H1 (cell line): ENCODE measurements around the gene CLIP3. TPM values are rescaled to one million over a fixed set of nuclear protein-coding genes. Genes with fewer than 3 reads are reported as not detected.
"Not testable (repeated sequence)": the region's sequence is repeated elsewhere in the genome, so short reads cannot be mapped to it uniquely, and the experiment has no call there.

Source experiments
- CTCF ChIA-PET: fragments of 300-600 bp; sonication (Branson Sonifier 250); formaldehyde crosslinking; loops from one replicate; lab custom pipeline; 2021; ENCODE audit not compliant: partially characterized antibody; lab: Charles Lee
- POLR2A ChIA-PET: fragments of 300-600 bp; sonication (Branson Sonifier 250); formaldehyde crosslinking; loops from one replicate; lab custom pipeline; 2021; ENCODE audit warnings: inconsistent platforms; ENCODE audit not compliant: partially characterized antibody; lab: Charles Lee
- DNase-seq, 2 experiments: peaks; one replicate each; pipeline versions ENCODE4 v3.0.0 to v3.0.0-alpha.2; 2010 to 2022; ENCODE audit warnings: low spot score in 2 of 2, low read depth in 1 of 2, mixed read lengths in 1 of 2
- FAIRE-seq: peaks from 2 replicates; lab custom pipeline; 2011; peaks lifted over from hg19 to GRCh38; lab: Jason Lieb, UNC
- H2AFZ ChIP-seq: 2 replicates; pipeline ENCODE4 v1.8.1; 2012; ENCODE audit warnings: low read length, inconsistent platforms
- H2AK5ac ChIP-seq: 2 replicates; pipeline ENCODE4 v1.6.1; 2013; ENCODE audit warnings: low read depth, low read length
- H2BK120ac ChIP-seq: replicated peaks from 2 replicates; pipeline ENCODE3; 2013; ENCODE audit warnings: low read depth, low read length, inconsistent platforms
- H2BK12ac ChIP-seq: 2 replicates; pipeline ENCODE4 v1.6.1; 2013; ENCODE audit warnings: low read depth, low read length
- H2BK15ac ChIP-seq: 2 replicates; pipeline ENCODE4 v1.6.1; 2013; ENCODE audit warnings: low read length
- H2BK20ac ChIP-seq: 2 replicates; pipeline ENCODE4 v1.6.1; 2013; ENCODE audit warnings: low read length
- H2BK5ac ChIP-seq: 2 replicates; pipeline ENCODE4 v1.6.1; 2013; ENCODE audit warnings: low read depth, low read length
- H3K14ac ChIP-seq: 2 replicates; pipeline ENCODE4 v1.6.1; 2013; ENCODE audit warnings: inconsistent platforms; ENCODE audit not compliant: insufficient read length
- H3K18ac ChIP-seq: 2 replicates; pipeline ENCODE4 v1.6.1; 2013; ENCODE audit warnings: low read length; ENCODE audit errors: extremely low read depth
- H3K23ac ChIP-seq: 2 replicates; pipeline ENCODE4 v1.6.1; 2013; ENCODE audit warnings: inconsistent platforms; ENCODE audit not compliant: insufficient read length
- H3K23me2 ChIP-seq: 2 replicates; pipeline ENCODE4 v1.6.1; 2013; ENCODE audit warnings: low read depth, low read length
- H3K27ac ChIP-seq: 2 replicates; pipeline ENCODE4 v1.6.1; 2011; ENCODE audit warnings: low read depth, low read length, inconsistent platforms
- H3K27me3 ChIP-seq, 4 experiments: replicated peaks in 1 of 4; 1 replicate in 1 of 4; 2 replicates in 3 of 4; pipeline versions ENCODE4 v1.6.1 to v1.8.1; 2011 to 2013; ENCODE audit warnings: low read length in 3 of 4, mild to moderate bottlenecking in 3 of 4, inconsistent platforms in 2 of 4, mixed read lengths in 2 of 4, moderate library complexity in 1 of 4; ENCODE audit not compliant: control insufficient read depth in 3 of 4, insufficient read depth in 3 of 4; ENCODE audit errors: extremely low read depth in 1 of 4
- H3K36me3 ChIP-seq, 4 experiments: 2 replicates each; pipeline versions ENCODE4 v1.6.1 to v1.8.1; 2011 to 2013; ENCODE audit warnings: mild to moderate bottlenecking in 4 of 4, low read length in 3 of 4, moderate library complexity in 2 of 4, control low read depth in 1 of 4, inconsistent platforms in 1 of 4; ENCODE audit not compliant: insufficient read depth in 4 of 4, control insufficient read depth in 2 of 4
- H3K4ac ChIP-seq: replicated peaks from 2 replicates; pipeline ENCODE3; 2013; ENCODE audit warnings: low read length, low read depth, mixed read lengths, inconsistent platforms; ENCODE audit not compliant: insufficient read length
- H3K4me1 ChIP-seq, 4 experiments: replicated peaks in 1 of 4; 1 replicate in 1 of 4; 2 replicates in 3 of 4; pipeline versions ENCODE4 v1.6.1 to v1.8.1; 2011 to 2013; ENCODE audit warnings: low read length in 3 of 4, inconsistent platforms in 2 of 4, mixed read lengths in 1 of 4; ENCODE audit not compliant: insufficient read depth in 4 of 4, control insufficient read depth in 3 of 4
- H3K4me2 ChIP-seq, 2 experiments: 2 replicates each; pipeline versions ENCODE4 v1.6.1 to v1.8.1; 2011 to 2013; ENCODE audit warnings: low read depth in 2 of 2, low read length in 2 of 2, control low read depth in 1 of 2, inconsistent platforms in 1 of 2, mild to moderate bottlenecking in 1 of 2; ENCODE audit not compliant: insufficient read depth in 1 of 2
- H3K4me3 ChIP-seq, 4 experiments: fragments of 200-600, 300-600 bp in 1 of 4; sonication (generic), shearing (Covaris generic), sonication (Bioruptor Twin) in 1 of 4; 2 replicates each; pipeline versions ENCODE4 v1.5.1 to v1.8.1; 2011 to 2016; ENCODE audit warnings: low read length in 4 of 4, low read depth in 3 of 4, control low read depth in 2 of 4, inconsistent platforms in 2 of 4, mild to moderate bottlenecking in 2 of 4, mixed read lengths in 1 of 4, moderate library complexity in 1 of 4; ENCODE audit not compliant: insufficient read depth in 2 of 4; ENCODE audit errors: extremely low read depth in 1 of 4
- H3K56ac ChIP-seq: replicated peaks from 2 replicates; pipeline ENCODE3; 2013; ENCODE audit warnings: low read depth, mild to moderate bottlenecking, mixed read lengths, low read length, inconsistent platforms; ENCODE audit not compliant: insufficient read length
- H3K79me1 ChIP-seq: 2 replicates; pipeline ENCODE4 v1.6.1; 2013; ENCODE audit warnings: low read depth, low read length, control low read depth
- H3K79me2 ChIP-seq, 2 experiments: 2 replicates each; pipeline versions ENCODE4 v1.6.1 to v1.8.1; 2012 to 2013; ENCODE audit warnings: low read length in 2 of 2, mild to moderate bottlenecking in 2 of 2, inconsistent platforms in 1 of 2; ENCODE audit not compliant: insufficient read depth in 2 of 2, control insufficient read depth in 1 of 2
- H3K9ac ChIP-seq, 4 experiments: replicated peaks in 1 of 4; 1 replicate in 1 of 4; 2 replicates in 3 of 4; pipeline versions ENCODE4 v1.6.1 to v1.8.1; 2011 to 2013; ENCODE audit warnings: low read depth in 3 of 4, low read length in 3 of 4, control low read depth in 2 of 4, mild to moderate bottlenecking in 2 of 4, moderate library complexity in 2 of 4, inconsistent platforms in 1 of 4; ENCODE audit errors: extremely low read depth in 1 of 4
- H3K9me3 ChIP-seq, 2 experiments: 2 replicates each; pipeline versions ENCODE4 v1.6.1 to v1.8.1; 2012 to 2013; ENCODE audit warnings: mild to moderate bottlenecking in 2 of 2, moderate library complexity in 2 of 2, control low read depth in 1 of 2, inconsistent platforms in 1 of 2, low read depth in 1 of 2, low read length in 1 of 2, mixed read lengths in 1 of 2; ENCODE audit not compliant: insufficient read depth in 2 of 2
- H4K20me1 ChIP-seq, 2 experiments: replicated peaks in 1 of 2; 2 replicates each; pipeline versions ENCODE3 to v1.8.1; 2011 to 2013; ENCODE audit warnings: inconsistent platforms in 2 of 2, low read length in 2 of 2, mild to moderate bottlenecking in 1 of 2; ENCODE audit not compliant: insufficient read depth in 2 of 2, control insufficient read depth in 1 of 2
- H4K5ac ChIP-seq: 2 replicates; pipeline ENCODE4 v1.6.1; 2013; ENCODE audit warnings: low read length, low read depth, mixed read lengths, inconsistent platforms; ENCODE audit not compliant: insufficient read length
- H4K8ac ChIP-seq: 2 replicates; pipeline ENCODE4 v1.8.0; 2013; ENCODE audit warnings: mild to moderate bottlenecking, moderate library complexity, low read length, inconsistent platforms; ENCODE audit not compliant: insufficient read depth; ENCODE audit errors: extremely low read depth
- H4K91ac ChIP-seq: replicated peaks from 2 replicates; pipeline ENCODE3; 2013; ENCODE audit warnings: low read length, mixed read lengths, inconsistent platforms; ENCODE audit not compliant: insufficient read length
- CBX8 ChIP-seq: fragments of 300-800, 300-1000 bp; sonication (generic); IDR thresholded peaks from 2 replicates; pipeline ENCODE4 v1.7.1; 2016; ENCODE audit warnings: low read depth, low read length, borderline replicate concordance
- SIX5 ChIP-seq: IDR thresholded peaks from 2 replicates; pipeline ENCODE4 v1.6.1; 2011; ENCODE audit warnings: mild to moderate bottlenecking, low read depth, low read length
- TAF7 ChIP-seq: optimal IDR thresholded peaks from 2 replicates; pipeline ENCODE3; 2011; ENCODE audit warnings: low read depth, mild to moderate bottlenecking, inconsistent platforms, low read length, moderate library complexity, borderline replicate concordance
- TCF12 ChIP-seq: IDR thresholded peaks from 2 replicates; pipeline ENCODE4 v1.6.1; 2011; ENCODE audit warnings: low read depth, mild to moderate bottlenecking, low read length
- ZNF274 ChIP-seq: IDR thresholded peaks from 2 replicates; pipeline ENCODE4 v1.7.0; 2012; ENCODE audit warnings: low read length, borderline replicate concordance; ENCODE audit errors: extremely low read depth
- WGBS, 2 experiments: shearing (Covaris generic) in 1 of 2; methylation state at CpG; one replicate each; pipeline versions ENCODE4 v1.1.6 to v1.1.7; 2013 to 2015; ENCODE audit warnings: low lambda C conversion rate in 2 of 2, mixed read lengths in 2 of 2, inconsistent platforms in 1 of 2, low coverage in 1 of 2, missing lambda C conversion rate in 1 of 2; ENCODE audit not compliant: insufficient replicate concordance in 2 of 2, insufficient coverage in 1 of 2, insufficient read length in 1 of 2; ENCODE audit errors: extremely low coverage in 1 of 2, missing lambda C conversion rate in 1 of 2; 5-methylcytosine and 5-hydroxymethylcytosine counted together
- polyA plus RNA-seq, 7 experiments: library from polyadenylated mRNA; depleted of rRNA in 3 of 7; stranded (reverse) in 5 of 7; unstranded in 2 of 7; fragments of >200 nt in 5 of 7; fragments of 200-250 nt in 2 of 7; gene quantifications; 1 replicate in 5 of 7; 2 replicates in 1 of 7; 4 replicates in 1 of 7; pipeline versions ENCODE4 v1.2.1 to v1.2.3, GENCODE V29; 2011 to 2013; ENCODE audit warnings: missing spikeins in 2 of 7, mixed read lengths in 2 of 7
- total RNA-seq: library from RNA; stranded (reverse); fragmentation: NEBNext Ultra II Directional; extraction: Animal tissue kit (Norgen Biotek cat#: 25700); gene quantifications from 2 replicates; pipeline ENCODE4 v1.2.1, GENCODE V29; 2021

CLIP3 gene
- total and polyA plus RNA-seq, 2 of the 8 experiments (the other 6 are each of a cell fraction or from before 2014, with no cell fraction given), result 5.9 to 21.7 TPM

- TF ChIP-seq TCF12 (no peak), TAF7 (no peak), CBX8 (no peak), ZNF274 (no peak), SIX5 (no peak)
- TF ChIP-seq, all 59 proteins: peak for 0
Observed at GRCh38 chr19:35983177-35983576, 49.5 kb downstream of the CLIP3 start (continued).

GRCh38 chr19:35980997-35981396, 51.7 kb downstream of the CLIP3 start:
- H3K79me2 ChIP-seq, H3K36me3 ChIP-seq, H3K4me3 ChIP-seq, H2BK12ac ChIP-seq, H2BK15ac ChIP-seq, H4K20me1 ChIP-seq, H3K79me1 ChIP-seq, H2AFZ ChIP-seq, H3K18ac ChIP-seq, H3K56ac ChIP-seq, H3K23me2 ChIP-seq, H2BK20ac ChIP-seq, H4K5ac ChIP-seq, POLR2A ChIA-PET, H3K4ac ChIP-seq, DNase-seq, H3K14ac ChIP-seq, H2AK5ac ChIP-seq, H3K4me2 ChIP-seq, H3K9me3 ChIP-seq, H2BK5ac ChIP-seq, H3K4me1 ChIP-seq, H3K27ac ChIP-seq, H3K9ac ChIP-seq, H4K8ac ChIP-seq, H2BK120ac ChIP-seq, H4K91ac ChIP-seq, FAIRE-seq, H3K23ac ChIP-seq: not testable (repeated sequence)
- H3K27me3 ChIP-seq, result peaks cover 0 to 11% (median 8%) of the 10 kb centered on the region in 4 experiments; a peak in 4 of 7 replicates
- WGBS, 2 experiments, result 91% methylated on average over 4 of the region's 4 CpGs; no CpG with 5 or more reads in 1 of the 2 experiments
- CTCF ChIA-PET, result interaction anchor here (1.0 to 1.5 kb wide), 2 partner anchors 13 to 34 kb away, joined by 3 to 4 read pairs; no protein-coding TSS in a partner anchor
